ENCODE results near the gene RILPL2. TPM values are rescaled to one million over a fixed set of nuclear protein-coding genes. Genes with fewer than 3 reads are reported as not detected.
"Not testable (repeated sequence)": the region's sequence is repeated elsewhere in the genome, so short reads cannot be mapped to it uniquely, and the experiment has no call there.

The RILPL2 gene, protein sequence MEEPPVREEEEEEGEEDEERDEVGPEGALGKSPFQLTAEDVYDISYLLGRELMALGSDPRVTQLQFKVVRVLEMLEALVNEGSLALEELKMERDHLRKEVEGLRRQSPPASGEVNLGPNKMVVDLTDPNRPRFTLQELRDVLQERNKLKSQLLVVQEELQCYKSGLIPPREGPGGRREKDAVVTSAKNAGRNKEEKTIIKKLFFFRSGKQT
- 9.4 TPM for total RNA-seq

DNA sequence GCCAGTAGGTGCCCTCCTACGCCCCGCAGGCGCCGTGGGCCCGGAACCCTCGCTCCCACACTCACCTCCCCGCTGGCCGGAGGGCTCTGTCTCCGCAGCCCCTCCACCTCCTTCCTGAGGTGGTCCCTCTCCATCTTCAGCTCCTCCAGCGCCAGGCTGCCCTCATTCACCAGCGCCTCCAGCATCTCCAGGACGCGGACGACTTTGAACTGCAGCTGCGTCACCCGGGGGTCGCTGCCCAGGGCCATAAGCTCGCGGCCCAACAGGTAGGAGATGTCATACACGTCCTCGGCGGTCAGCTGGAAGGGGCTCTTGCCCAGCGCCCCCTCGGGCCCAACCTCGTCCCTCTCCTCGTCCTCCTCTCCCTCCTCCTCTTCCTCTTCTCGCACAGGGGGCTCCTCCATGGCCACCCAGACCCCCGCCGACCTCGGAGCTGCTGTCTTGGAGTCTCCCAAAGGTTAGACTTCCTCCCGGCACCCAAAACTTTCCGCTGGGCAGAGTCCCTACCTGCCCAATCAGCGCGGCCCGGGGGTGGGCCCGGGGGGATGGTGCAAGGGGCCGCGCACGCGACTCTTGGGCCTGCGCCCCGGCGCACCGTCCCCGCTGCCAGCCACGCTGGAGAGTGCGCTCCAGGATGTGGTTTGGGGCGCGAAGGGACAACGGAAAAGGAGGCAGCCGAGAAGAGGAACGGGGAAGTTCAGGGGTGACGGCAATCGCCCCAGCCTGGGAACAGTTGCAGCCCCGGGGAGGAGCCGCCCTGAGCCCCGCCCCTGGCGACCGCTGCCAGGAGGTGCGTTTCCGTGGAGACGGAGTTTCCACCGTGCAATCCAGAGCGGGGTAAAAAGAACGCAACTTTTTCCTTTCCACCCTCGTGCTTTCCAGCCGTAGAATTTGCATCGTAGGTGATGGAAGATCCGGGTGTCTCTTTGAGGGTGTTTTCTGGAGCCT lies at the start of gene RILPL2:
Gene RILPL2 (minus strand): TSS at position 668 of the 948 bp plus-strand sequence. CDS start 264 bp downstream, at position 404.
- DNase-seq (ENCODE audit: low read depth in 2 of 3, low spot score in 2 of 3) = peak; percentile 76 to 95 (median 95)

GRCh38 chr12:123485756-123486155 lies 49.3 kb upstream of the RILPL2 start:
- DNase-seq (ENCODE audit: low read depth in 2 of 3, low spot score in 2 of 3) = no peak

GRCh38 chr12:123483602-123484248 lies 47.2 kb upstream of the RILPL2 start:
- DNase-seq (ENCODE audit: low read depth in 2 of 3, low spot score in 2 of 3) = peak in 2 of 3 donors; percentile 20 to 22

GRCh38 chr12:123482876-123483275 lies 46.4 kb upstream of the RILPL2 start:
- no peak for DNase-seq (ENCODE audit: low read depth in 2 of 3, low spot score in 2 of 3)

- not testable (repeated sequence) for DNase-seq (ENCODE audit: low read depth in 2 of 3, low spot score in 2 of 3)
Observed at GRCh38 chr12:123481251-123481650, 44.8 kb upstream of the RILPL2 start.

- DNase-seq (ENCODE audit: low read depth in 2 of 3, low spot score in 2 of 3) = no peak
Observed at GRCh38 chr12:123479442-123480180, 43.1 kb upstream of the RILPL2 start.

DNA sequence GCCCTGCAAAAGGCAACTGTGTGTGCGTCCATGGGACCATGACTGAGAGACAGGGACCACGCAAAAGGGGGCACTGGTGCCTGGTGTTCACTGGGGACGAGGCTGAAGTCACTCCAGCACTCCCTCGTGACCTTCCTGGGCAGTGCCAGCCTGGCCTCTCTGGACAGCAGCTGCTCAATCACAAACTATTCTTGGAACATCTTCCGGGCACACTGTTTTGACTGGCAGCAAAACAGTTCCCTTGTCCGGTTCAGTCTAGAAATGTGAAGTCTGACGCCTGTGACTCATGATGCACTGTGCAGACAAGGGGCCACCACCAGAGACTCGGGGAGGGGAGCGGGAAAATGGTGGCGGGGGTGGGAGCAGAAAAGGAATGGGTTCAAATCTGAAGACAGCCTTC lies 42.3 kb upstream of the RILPL2 start:
- DNase-seq (ENCODE audit: low read depth in 2 of 3, low spot score in 2 of 3) = no peak

GRCh38 chr12:123478069-123478468 lies 41.6 kb upstream of the RILPL2 start:
- no peak for DNase-seq (ENCODE audit: low read depth in 2 of 3, low spot score in 2 of 3)

DNA sequence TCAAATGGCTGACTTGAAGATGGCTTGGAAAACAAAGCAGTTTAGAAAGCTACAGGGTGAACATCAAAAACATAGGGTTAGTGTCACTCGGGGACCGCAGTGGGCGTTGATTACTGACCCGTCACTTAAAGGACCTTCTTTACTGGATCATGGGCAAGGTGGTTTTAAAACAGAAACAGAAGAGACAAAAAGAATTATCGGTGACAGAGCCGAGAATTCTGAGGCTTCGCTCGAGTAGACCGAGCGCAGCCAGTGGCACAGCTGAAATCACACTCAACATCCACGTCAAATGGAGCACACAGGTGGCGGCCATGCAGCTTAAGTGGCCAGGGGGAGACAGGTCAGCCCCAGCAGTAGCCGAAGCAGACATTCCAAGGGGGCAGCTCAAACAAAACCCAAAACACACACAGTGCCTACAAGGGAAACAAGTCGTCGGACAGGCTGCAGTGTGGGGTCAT lies 38.8 kb upstream of the RILPL2 start:
- no peak for DNase-seq (ENCODE audit: low read depth in 2 of 3, low spot score in 2 of 3)

DNA sequence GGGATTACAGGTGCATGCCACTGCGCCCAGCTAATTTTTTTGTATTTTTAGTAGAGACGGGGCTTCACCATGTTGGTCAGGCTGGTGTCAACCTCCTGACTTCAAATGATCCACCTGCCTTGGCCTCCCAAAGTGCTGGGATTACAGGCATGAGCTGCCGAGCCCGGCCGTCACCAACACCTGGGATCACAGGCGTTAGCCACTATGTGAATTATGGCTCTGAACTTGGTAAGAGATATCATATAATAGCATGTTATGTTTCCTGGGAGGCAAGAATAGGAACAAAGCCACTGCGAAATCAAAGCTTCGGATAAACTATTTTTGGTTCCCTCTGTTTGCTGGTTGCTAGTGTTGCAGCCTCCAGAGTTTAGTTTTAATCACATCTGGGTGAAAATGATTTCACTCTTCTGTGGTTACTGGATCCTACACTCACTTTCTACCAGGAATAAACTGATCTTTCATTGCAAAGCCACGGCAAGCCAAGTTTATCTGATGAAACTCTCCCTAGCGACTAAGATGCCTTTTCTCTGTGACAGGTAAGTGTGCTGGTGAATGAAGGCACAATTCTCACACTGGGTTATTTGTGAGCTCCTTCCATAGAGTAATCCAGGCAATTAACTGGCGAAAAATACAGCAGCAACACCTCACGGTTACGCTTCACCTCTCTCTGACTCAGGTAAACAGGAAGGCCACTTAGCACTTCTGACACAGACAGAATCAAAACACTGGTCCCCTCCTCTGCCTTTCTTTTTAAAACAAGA lies 38.2 kb upstream of the RILPL2 start:
- peak in 1 of 3 donors; percentile 14 for DNase-seq (ENCODE audit: low read depth in 2 of 3, low spot score in 2 of 3)

GRCh38 chr12:123472438-123472849 lies 36.0 kb upstream of the RILPL2 start:
- no peak for DNase-seq (ENCODE audit: low read depth in 2 of 3, low spot score in 2 of 3)

- DNase-seq (ENCODE audit: low read depth in 2 of 3, low spot score in 2 of 3) = no peak
Observed at GRCh38 chr12:123471374-123472068, 35.0 kb upstream of the RILPL2 start.

DNA sequence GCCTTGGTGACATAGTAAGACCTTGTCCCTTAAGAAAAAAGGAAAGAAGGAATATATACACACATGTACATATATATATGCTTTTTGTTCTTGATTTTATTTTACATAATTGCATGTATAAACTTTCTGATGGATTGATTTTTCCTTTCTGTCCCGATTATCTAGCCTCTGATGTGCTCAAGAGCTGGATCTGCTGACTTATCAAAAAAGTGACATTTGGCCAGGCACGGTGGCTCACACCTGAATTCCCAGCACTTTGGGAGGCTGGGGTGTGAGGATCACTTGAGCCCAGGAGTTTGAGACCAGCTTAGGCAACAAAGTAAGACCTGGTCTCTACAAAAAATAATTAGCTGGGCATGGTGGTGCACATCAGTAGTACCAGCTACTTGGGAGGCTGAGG lies 33.5 kb upstream of the RILPL2 start:
- no peak for DNase-seq (ENCODE audit: low read depth in 2 of 3, low spot score in 2 of 3)

DNA sequence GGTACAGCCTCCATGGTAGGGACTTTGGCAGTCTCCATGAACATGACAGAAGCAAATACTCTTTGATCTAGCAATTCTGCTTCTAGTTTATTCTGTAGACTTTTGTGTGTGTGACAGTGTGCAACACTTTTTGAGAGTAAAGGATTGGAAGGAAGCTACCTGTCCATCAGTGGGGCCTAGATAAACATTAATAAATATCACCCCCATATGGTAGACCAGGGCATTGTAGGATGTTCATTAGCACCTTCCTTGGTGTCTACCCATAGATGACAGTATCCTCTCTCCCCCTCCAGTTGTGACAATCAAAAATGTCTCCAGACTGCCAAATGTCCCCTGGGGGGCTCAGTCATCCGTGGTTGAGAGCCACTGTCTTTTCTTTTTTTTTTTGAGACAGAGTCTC lies 32.3 kb upstream of the RILPL2 start:
- DNase-seq (ENCODE audit: low read depth in 2 of 3, low spot score in 2 of 3) = peak in 2 of 3 donors; percentile 33 to 56

DNA sequence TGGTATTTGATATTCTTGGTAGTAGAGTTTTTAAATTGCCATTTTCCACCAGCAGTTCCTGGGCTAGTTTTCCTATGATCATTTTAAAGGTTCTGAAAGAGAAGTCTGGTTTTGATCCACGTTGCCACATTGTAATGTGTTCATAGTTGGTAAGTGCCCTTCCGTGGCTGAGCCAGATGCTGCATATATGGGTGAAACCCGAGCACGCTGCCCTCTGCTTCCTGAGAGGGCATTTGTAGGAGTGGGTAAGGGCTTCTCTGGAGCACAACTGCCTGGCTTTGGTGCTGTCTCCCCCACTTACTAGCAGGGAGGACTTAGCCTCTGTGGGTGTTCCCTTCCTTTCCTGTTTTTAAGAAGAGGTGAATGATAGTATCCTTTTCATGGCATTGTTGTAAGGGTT lies 28.6 kb upstream of the RILPL2 start:
- no peak for DNase-seq (ENCODE audit: low read depth in 2 of 3, low spot score in 2 of 3)

GRCh38 chr12:123463174-123463573 lies 26.7 kb upstream of the RILPL2 start:
- not testable (repeated sequence) for DNase-seq (ENCODE audit: low read depth in 2 of 3, low spot score in 2 of 3)

GRCh38 chr12:123457980-123458779 lies 21.7 kb upstream of the RILPL2 start, which contains the start of gene SNRNP35:
Gene SNRNP35, plus strand, starts transcription at chr12:123458139. Its CDS starts 7,402 bp downstream, at chr12:123465541.
- DNase-seq (ENCODE audit: low read depth in 2 of 3, low spot score in 2 of 3) = peak; percentile 90 to 92 (median 91)

GRCh38 chr12:123453165-123453564 lies 16.7 kb upstream of the RILPL2 start:
- DNase-seq (ENCODE audit: low read depth in 2 of 3, low spot score in 2 of 3) = peak in 1 of 3 donors; percentile 34

Data from hematopoietic multipotent progenitor cell (in vitro differentiated cells).